IMR-90 (cell line): ENCODE results near the gene SERPINC1.

Source experiments
- BHLHE40 ChIP-seq: fragments of 150-350 bp; IDR thresholded peaks from 2 replicates; pipeline ENCODE4 v1.6.1; 2016; ENCODE audit warnings: mild to moderate bottlenecking, low read depth, low read length
- CEBPB ChIP-seq: IDR thresholded peaks from 2 replicates; pipeline ENCODE4 v1.6.1; 2012; ENCODE audit warnings: low read depth, low read length, improper control_type of control experiment
- CHD1 ChIP-seq: IDR thresholded peaks from 2 replicates; pipeline ENCODE4 v1.6.1; 2012; ENCODE audit warnings: low read depth, low read length, improper control_type of control experiment
- MAZ ChIP-seq: IDR thresholded peaks from 2 replicates; pipeline ENCODE4 v1.6.1; 2012; ENCODE audit warnings: low read depth, mild to moderate bottlenecking, low read length, improper control_type of control experiment, moderate library complexity, borderline replicate concordance
- MXI1 ChIP-seq: IDR thresholded peaks from 2 replicates; pipeline ENCODE4 v1.6.1; 2012; ENCODE audit warnings: low read depth, mild to moderate bottlenecking, low read length, moderate library complexity, borderline replicate concordance
- POLR2A ChIP-seq: IDR thresholded peaks from 2 replicates; pipeline ENCODE4 v1.6.1; 2012; ENCODE audit warnings: mild to moderate bottlenecking, low read depth, low read length
- RAD21 ChIP-seq: IDR thresholded peaks from 2 replicates; pipeline ENCODE4 v1.6.1; 2012; ENCODE audit warnings: low read length, improper control_type of control experiment
- RCOR1 ChIP-seq: IDR thresholded peaks from 2 replicates; pipeline ENCODE4 v1.6.1; 2012; ENCODE audit warnings: mild to moderate bottlenecking, low read length, improper control_type of control experiment; ENCODE audit not compliant: insufficient replicate concordance
- RFX5 ChIP-seq: IDR thresholded peaks from 2 replicates; pipeline ENCODE4 v1.8.0; 2012; ENCODE audit warnings: low read depth, mild to moderate bottlenecking, low read length, moderate library complexity
- TF ChIP-seq, protein P1 (sequence below): conservative IDR thresholded peaks from 2 replicates; pipeline ENCODE4 v1.5.1; 2012; ENCODE audit warnings: mild to moderate bottlenecking, low read depth, low read length, improper control_type of control experiment
- TF ChIP-seq, protein P2 (sequence below): fragments of 150-350 bp; IDR thresholded peaks from 2 replicates; pipeline ENCODE4 v1.6.1; 2017; ENCODE audit warnings: mild to moderate bottlenecking, antibody characterized with exemption, low read length, low read depth

- TF ChIP-seq, protein P1, sequence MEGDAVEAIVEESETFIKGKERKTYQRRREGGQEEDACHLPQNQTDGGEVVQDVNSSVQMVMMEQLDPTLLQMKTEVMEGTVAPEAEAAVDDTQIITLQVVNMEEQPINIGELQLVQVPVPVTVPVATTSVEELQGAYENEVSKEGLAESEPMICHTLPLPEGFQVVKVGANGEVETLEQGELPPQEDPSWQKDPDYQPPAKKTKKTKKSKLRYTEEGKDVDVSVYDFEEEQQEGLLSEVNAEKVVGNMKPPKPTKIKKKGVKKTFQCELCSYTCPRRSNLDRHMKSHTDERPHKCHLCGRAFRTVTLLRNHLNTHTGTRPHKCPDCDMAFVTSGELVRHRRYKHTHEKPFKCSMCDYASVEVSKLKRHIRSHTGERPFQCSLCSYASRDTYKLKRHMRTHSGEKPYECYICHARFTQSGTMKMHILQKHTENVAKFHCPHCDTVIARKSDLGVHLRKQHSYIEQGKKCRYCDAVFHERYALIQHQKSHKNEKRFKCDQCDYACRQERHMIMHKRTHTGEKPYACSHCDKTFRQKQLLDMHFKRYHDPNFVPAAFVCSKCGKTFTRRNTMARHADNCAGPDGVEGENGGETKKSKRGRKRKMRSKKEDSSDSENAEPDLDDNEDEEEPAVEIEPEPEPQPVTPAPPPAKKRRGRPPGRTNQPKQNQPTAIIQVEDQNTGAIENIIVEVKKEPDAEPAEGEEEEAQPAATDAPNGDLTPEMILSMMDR, result no peak
- TF ChIP-seq POLR2A (no peak), BHLHE40 (no peak), RFX5 (no peak), MXI1 (no peak), RAD21 (no peak), MAZ (no peak), RCOR1 (no peak), CHD1 (no peak), CEBPB (no peak)
- TF ChIP-seq, protein P2, sequence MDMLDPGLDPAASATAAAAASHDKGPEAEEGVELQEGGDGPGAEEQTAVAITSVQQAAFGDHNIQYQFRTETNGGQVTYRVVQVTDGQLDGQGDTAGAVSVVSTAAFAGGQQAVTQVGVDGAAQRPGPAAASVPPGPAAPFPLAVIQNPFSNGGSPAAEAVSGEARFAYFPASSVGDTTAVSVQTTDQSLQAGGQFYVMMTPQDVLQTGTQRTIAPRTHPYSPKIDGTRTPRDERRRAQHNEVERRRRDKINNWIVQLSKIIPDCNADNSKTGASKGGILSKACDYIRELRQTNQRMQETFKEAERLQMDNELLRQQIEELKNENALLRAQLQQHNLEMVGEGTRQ, result no peak
Measured at GRCh38 chr1:173889885-173890284, 27.2 kb downstream of the SERPINC1 start.
